IMR-90 (cell line): ENCODE results near the gene PTH2. TPM values are rescaled to one million over a fixed set of nuclear protein-coding genes. Genes with fewer than 3 reads are reported as not detected.

Source experiments
- ATAC-seq: fragments of 200-7000 bp; cut with Tn5 transposase; 2 replicates; pipeline ENCODE4 v1.9.1; 2020; ENCODE audit warnings: low read depth, mild to moderate bottlenecking, moderate library complexity
- BruUV-seq: library from RNA; stranded (reverse); fragments of 400-500 nt; replicated peaks from 2 replicates; lab custom pipeline; 2021; lab: Mats Ljungman, UMichigan
- CTCF ChIA-PET: fragments of 300-600 bp; formaldehyde crosslinking; extraction: SDS; loops from one replicate; lab custom pipeline; 2021; ENCODE audit warnings: antibody characterized with exemption; lab: Yijun Ruan, JAX
- POLR2A ChIA-PET: fragments of 300-600 bp; sonication (Branson Sonifier 250); formaldehyde crosslinking; loops from one replicate; lab custom pipeline; 2022; ENCODE audit warnings: antibody characterized with exemption; ENCODE audit not compliant: unreplicated experiment; lab: Charles Lee
- DNase-seq: peaks from one replicate; pipeline ENCODE4 v3.0.0; 2013
- H2AFZ ChIP-seq: replicated peaks from 2 replicates; pipeline ENCODE3; 2013; ENCODE audit warnings: low read length, mild to moderate bottlenecking; ENCODE audit not compliant: poor library complexity
- H2AK5ac ChIP-seq: 2 replicates; pipeline ENCODE4 v1.6.1; 2013; ENCODE audit warnings: low read depth, low read length, inconsistent platforms
- H2AK9ac ChIP-seq: replicated peaks from 2 replicates; pipeline ENCODE3; 2013; ENCODE audit warnings: mild to moderate bottlenecking, low read depth, low read length, moderate library complexity; ENCODE audit not compliant: poor library complexity
- H2BK120ac ChIP-seq: 2 replicates; pipeline ENCODE4 v1.6.1; 2013; ENCODE audit warnings: low read depth, low read length, inconsistent platforms
- H2BK15ac ChIP-seq: 3 replicates; pipeline ENCODE4 v1.6.1; 2013; ENCODE audit warnings: low read depth, low read length, inconsistent platforms
- H2BK20ac ChIP-seq: 2 replicates; pipeline ENCODE4 v1.6.1; 2013; ENCODE audit warnings: low read depth, mild to moderate bottlenecking, inconsistent platforms, low read length, moderate library complexity
- H2BK5ac ChIP-seq: 2 replicates; pipeline ENCODE4 v1.6.1; 2013; ENCODE audit warnings: mild to moderate bottlenecking, low read depth, low read length, inconsistent platforms; ENCODE audit not compliant: poor library complexity, severe bottlenecking
- H3K14ac ChIP-seq: replicated peaks from 2 replicates; pipeline ENCODE4 v1.6.1; 2013; ENCODE audit warnings: low read depth, low read length, inconsistent platforms
- H3K18ac ChIP-seq: 2 replicates; pipeline ENCODE4 v1.6.1; 2013; ENCODE audit warnings: low read depth, low read length, control low read depth
- H3K23ac ChIP-seq: 2 replicates; pipeline ENCODE4 v1.6.1; 2013; ENCODE audit warnings: low read depth, low read length, inconsistent platforms
- H3K27ac ChIP-seq: 2 replicates; pipeline ENCODE4 v1.5.1; 2013; ENCODE audit warnings: mild to moderate bottlenecking, control low read depth, low read length; ENCODE audit not compliant: insufficient read depth
- H3K27me3 ChIP-seq: 2 replicates; pipeline ENCODE4 v1.6.1; 2013; ENCODE audit warnings: low read length; ENCODE audit not compliant: control insufficient read depth, insufficient read depth
- H3K36me3 ChIP-seq: 2 replicates; pipeline ENCODE4 v1.6.1; 2013; ENCODE audit warnings: low read length, mixed read lengths; ENCODE audit not compliant: control insufficient read depth, insufficient read depth
- H3K4ac ChIP-seq: 2 replicates; pipeline ENCODE4 v1.6.1; 2013; ENCODE audit warnings: low read depth, low read length, inconsistent platforms
- H3K4me1 ChIP-seq: 2 replicates; pipeline ENCODE4 v1.6.1; 2013; ENCODE audit warnings: low read length, mixed read lengths; ENCODE audit not compliant: control insufficient read depth, insufficient read depth
- H3K4me2 ChIP-seq: 2 replicates; pipeline ENCODE4 v1.6.1; 2013; ENCODE audit warnings: low read depth, mild to moderate bottlenecking, control low read depth, low read length, moderate library complexity
- H3K4me3 ChIP-seq: 2 replicates; pipeline ENCODE4 v1.5.1; 2013; ENCODE audit warnings: low read depth, mild to moderate bottlenecking, control low read depth, low read length, moderate library complexity; ENCODE audit not compliant: insufficient read depth
- H3K56ac ChIP-seq: 2 replicates; pipeline ENCODE4 v1.6.1; 2013; ENCODE audit warnings: low read length, inconsistent platforms; ENCODE audit not compliant: insufficient read depth; ENCODE audit errors: extremely low read depth
- H3K79me1 ChIP-seq, 2 experiments: 2 replicates each; pipeline ENCODE4 v1.6.1; 2013; ENCODE audit warnings: low read length in 2 of 2, inconsistent platforms in 1 of 2, low read depth in 1 of 2
- H3K9ac ChIP-seq: 2 replicates; pipeline ENCODE4 v1.6.1; 2013; ENCODE audit warnings: low read depth, low read length, control low read depth
- H3K9me1 ChIP-seq: 2 replicates; pipeline ENCODE4 v1.6.1; 2013; ENCODE audit warnings: low read length, inconsistent platforms; ENCODE audit not compliant: insufficient read depth
- H3K9me3 ChIP-seq: 2 replicates; pipeline ENCODE4 v1.6.1; 2013; ENCODE audit warnings: low read length; ENCODE audit not compliant: control insufficient read depth, insufficient read depth
- H4K20me1 ChIP-seq: 2 replicates; pipeline ENCODE4 v1.6.1; 2013; ENCODE audit warnings: low read length, inconsistent platforms; ENCODE audit not compliant: insufficient read depth
- H4K5ac ChIP-seq: 2 replicates; pipeline ENCODE4 v1.6.1; 2013; ENCODE audit warnings: mild to moderate bottlenecking, low read depth, low read length, control low read depth
- H4K8ac ChIP-seq, 2 experiments: 2 replicates each; pipeline ENCODE4 v1.6.1; 2013; ENCODE audit warnings: low read depth in 2 of 2, low read length in 2 of 2, control low read depth in 1 of 2, inconsistent platforms in 1 of 2
- H4K91ac ChIP-seq: 2 replicates; pipeline ENCODE4 v1.6.1; 2013; ENCODE audit warnings: low read depth, low read length, inconsistent platforms; ENCODE audit not compliant: insufficient read depth
- BHLHE40 ChIP-seq: fragments of 150-350 bp; IDR thresholded peaks from 2 replicates; pipeline ENCODE4 v1.6.1; 2016; ENCODE audit warnings: mild to moderate bottlenecking, low read depth, low read length
- CEBPB ChIP-seq: IDR thresholded peaks from 2 replicates; pipeline ENCODE4 v1.6.1; 2012; ENCODE audit warnings: low read depth, low read length, improper control_type of control experiment
- CHD1 ChIP-seq: IDR thresholded peaks from 2 replicates; pipeline ENCODE4 v1.6.1; 2012; ENCODE audit warnings: low read depth, low read length, improper control_type of control experiment
- FOS ChIP-seq: fragments of 150-350 bp; IDR thresholded peaks from 2 replicates; pipeline ENCODE4 v1.6.1; 2016; ENCODE audit warnings: low read depth, low read length
- MAFK ChIP-seq: IDR thresholded peaks from 2 replicates; pipeline ENCODE4 v1.6.1; 2012; ENCODE audit warnings: low read depth, low read length, improper control_type of control experiment
- MAZ ChIP-seq: IDR thresholded peaks from 2 replicates; pipeline ENCODE4 v1.6.1; 2012; ENCODE audit warnings: low read depth, mild to moderate bottlenecking, low read length, improper control_type of control experiment, moderate library complexity, borderline replicate concordance
- MXI1 ChIP-seq: IDR thresholded peaks from 2 replicates; pipeline ENCODE4 v1.6.1; 2012; ENCODE audit warnings: low read depth, mild to moderate bottlenecking, low read length, moderate library complexity, borderline replicate concordance
- NFE2L2 ChIP-seq: fragments of 150-350 bp; IDR thresholded peaks from 2 replicates; pipeline ENCODE4 v1.6.1; 2016; ENCODE audit warnings: low read depth, mild to moderate bottlenecking, low read length
- POLR2A ChIP-seq: IDR thresholded peaks from 2 replicates; pipeline ENCODE4 v1.6.1; 2012; ENCODE audit warnings: mild to moderate bottlenecking, low read depth, low read length
- RAD21 ChIP-seq: IDR thresholded peaks from 2 replicates; pipeline ENCODE4 v1.6.1; 2012; ENCODE audit warnings: low read length, improper control_type of control experiment
- RCOR1 ChIP-seq: IDR thresholded peaks from 2 replicates; pipeline ENCODE4 v1.6.1; 2012; ENCODE audit warnings: mild to moderate bottlenecking, low read length, improper control_type of control experiment; ENCODE audit not compliant: insufficient replicate concordance
- RFX5 ChIP-seq: IDR thresholded peaks from 2 replicates; pipeline ENCODE4 v1.8.0; 2012; ENCODE audit warnings: low read depth, mild to moderate bottlenecking, low read length, moderate library complexity
- SMC3 ChIP-seq: fragments of 150-350 bp; IDR thresholded peaks from 2 replicates; pipeline ENCODE4 v1.6.1; 2016; ENCODE audit warnings: low read depth, mild to moderate bottlenecking, antibody characterized with exemption, low read length, moderate library complexity
- WGBS, 2 experiments: methylation state at CpG; one replicate each; pipeline versions ENCODE4 v1.1.5 to v1.1.7; 2013; ENCODE audit warnings: missing lambda C conversion rate in 2 of 2; ENCODE audit not compliant: insufficient read length in 1 of 2; ENCODE audit errors: extremely low coverage in 2 of 2; 5-methylcytosine and 5-hydroxymethylcytosine counted together
- dilution Hi-C: fragments of 300-500 bp; cut with HindIII; formaldehyde crosslinking; loops from one replicate; pipeline ENCODE4 v1.14.3; 2018; ENCODE audit warnings: low sequenced_read_pairs; ENCODE audit not compliant: unreplicated experiment
- in situ Hi-C: fragments of 300-500 bp; cut with MboI; formaldehyde crosslinking; loops from 3 replicates; pipeline ENCODE4 v1.14.3; 2019; ENCODE audit warnings: low sequenced_read_pairs, inconsistent platforms, mixed read lengths
- intact Hi-C: fragments of 100-400 bp; cut with micrococcal nuclease; formaldehyde crosslinking; loops from 2 replicates; pipeline ENCODE4 v1.10.0; 2022
- polyA plus RNA-seq, 3 experiments: library from polyadenylated mRNA; depleted of rRNA; stranded (reverse); fragments of >200 nt; gene quantifications; 2 replicates each; pipeline ENCODE4 v1.2.3, GENCODE V29; 2012; ENCODE audit warnings: low replicate concordance in 1 of 3
- total RNA-seq: library from RNA; depleted of rRNA; stranded (reverse); fragments of >200 nt; gene quantifications from 2 replicates; pipeline ENCODE4 v1.2.3, GENCODE V29; 2012
- TF ChIP-seq, protein P1 (sequence below): fragments of 150-350 bp; IDR thresholded peaks from 2 replicates; pipeline ENCODE4 v1.6.1; 2016; ENCODE audit warnings: low read depth, mild to moderate bottlenecking, low read length, moderate library complexity, borderline replicate concordance

The PTH2 gene
- total and polyA plus RNA-seq, 2 of the 4 experiments (the other 2 are of a cell fraction): not detected

DNA sequence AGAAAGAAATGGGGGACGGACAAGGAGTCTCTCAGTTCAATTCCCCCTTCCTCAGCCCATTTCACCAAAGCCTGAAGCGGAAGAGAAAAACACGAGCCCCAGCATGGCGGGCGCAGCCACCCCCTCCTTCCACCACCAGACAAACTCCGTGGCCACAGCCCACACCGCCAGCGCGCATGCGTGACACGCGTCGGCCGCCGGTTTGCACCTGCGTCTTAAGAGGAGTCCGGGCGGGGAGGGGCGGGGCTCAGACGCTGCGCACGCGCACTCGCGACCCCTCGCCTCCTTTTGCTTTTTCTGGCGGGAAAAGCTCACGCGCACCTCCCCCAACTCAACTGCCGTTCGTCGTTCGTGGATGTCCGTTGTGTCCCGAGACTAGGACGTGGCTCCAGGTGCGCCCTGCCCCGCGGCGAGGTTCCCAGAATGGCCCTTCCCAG lies 35.3 kb downstream of the PTH2 start, which contains the start of gene KASH5:
KASH5 (plus strand) TSS at position 314 of the 437 bp plus-strand sequence. CDS start 2,635 bp downstream, outside the sequence.
- Histone ChIP-seq H2BK15ac (no peak within 1 kb of the TSS), H2BK120ac (no peak within 1 kb of the TSS), H3K27me3 (peaks cover 14% of the 10 kb centered on the region), H3K9ac (no peak within 1 kb of the TSS), H4K8ac (peak within 1 kb of the TSS in 1 of 2 experiments; percentile 60; a peak in 1 of 4 replicates), H4K91ac (no peak within 1 kb of the TSS), H3K56ac (no peak within 1 kb of the TSS), H3K14ac (no peak within 1 kb of the TSS), H3K9me1 (no peaks in the 10 kb centered on the region), H2AFZ (peak within 1 kb of the TSS; percentile 58), H3K18ac (no peak within 1 kb of the TSS), H3K36me3 (no peaks in the 10 kb centered on the region), H2BK20ac (no peak within 1 kb of the TSS), H2BK5ac (no peak within 1 kb of the TSS), H4K20me1 (no peaks in the 10 kb centered on the region), H3K9me3 (no peaks in the 10 kb centered on the region), H2AK5ac (no peak within 1 kb of the TSS), H3K27ac (no peak within 1 kb of the TSS), H3K4ac (no peak within 1 kb of the TSS), H3K4me2 (no peak within 1 kb of the TSS), H2AK9ac (no peak within 1 kb of the TSS), H3K4me1 (no peaks in the 10 kb centered on the region), H3K23ac (no peak within 1 kb of the TSS), H3K4me3 (no peak within 1 kb of the TSS), H3K79me1 (no peaks in the 10 kb centered on the region), H4K5ac (no peak within 1 kb of the TSS)
- ATAC-seq: peak; percentile 27; the same call in 1 of the 2 replicates
- ChIA-PET CTCF (no interaction called here), POLR2A (no interaction called here)
- in situ Hi-C loops: no loop called here
- no peak for TF ChIP-seq FOS
- TF ChIP-seq RAD21: no peak
- no peak for TF ChIP-seq MAFK
- TF ChIP-seq CHD1: no peak
- TF ChIP-seq MXI1: no peak
- no peak for TF ChIP-seq MAZ
- no peak for TF ChIP-seq RFX5
- no peak for TF ChIP-seq SMC3
- TF ChIP-seq RCOR1: no peak
- no peak for TF ChIP-seq BHLHE40
- TF ChIP-seq CEBPB: no peak
- no peak for TF ChIP-seq NFE2L2
- no peak for TF ChIP-seq POLR2A
- TF ChIP-seq, protein P1, sequence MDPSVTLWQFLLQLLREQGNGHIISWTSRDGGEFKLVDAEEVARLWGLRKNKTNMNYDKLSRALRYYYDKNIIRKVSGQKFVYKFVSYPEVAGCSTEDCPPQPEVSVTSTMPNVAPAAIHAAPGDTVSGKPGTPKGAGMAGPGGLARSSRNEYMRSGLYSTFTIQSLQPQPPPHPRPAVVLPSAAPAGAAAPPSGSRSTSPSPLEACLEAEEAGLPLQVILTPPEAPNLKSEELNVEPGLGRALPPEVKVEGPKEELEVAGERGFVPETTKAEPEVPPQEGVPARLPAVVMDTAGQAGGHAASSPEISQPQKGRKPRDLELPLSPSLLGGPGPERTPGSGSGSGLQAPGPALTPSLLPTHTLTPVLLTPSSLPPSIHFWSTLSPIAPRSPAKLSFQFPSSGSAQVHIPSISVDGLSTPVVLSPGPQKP: no peak
- WGBS, 2 experiments: 49% methylated on average over 11 of the region's 40 CpGs; no CpG with 5 or more reads in 1 of the 2 experiments
- dilution Hi-C loops: no loop called here
- peak; percentile 8 for DNase-seq
- intact Hi-C loops: no loop called here
- BruUV-seq: no TSS peak
